GM10266 (cell line): ENCODE data around the gene NOLC1.

Experiments
- DNase-seq: peaks from one replicate; pipeline ENCODE4 v3.0.0; 2012; ENCODE audit errors: extremely low spot score
- TF ChIP-seq, protein P1 (sequence below): IDR thresholded peaks from 2 replicates; pipeline ENCODE4 v1.5.1; 2012; ENCODE audit warnings: mild to moderate bottlenecking, low read depth; ENCODE audit not compliant: control insufficient read depth, insufficient read depth; ENCODE audit errors: missing control alignments

Gene NOLC1

DNA sequence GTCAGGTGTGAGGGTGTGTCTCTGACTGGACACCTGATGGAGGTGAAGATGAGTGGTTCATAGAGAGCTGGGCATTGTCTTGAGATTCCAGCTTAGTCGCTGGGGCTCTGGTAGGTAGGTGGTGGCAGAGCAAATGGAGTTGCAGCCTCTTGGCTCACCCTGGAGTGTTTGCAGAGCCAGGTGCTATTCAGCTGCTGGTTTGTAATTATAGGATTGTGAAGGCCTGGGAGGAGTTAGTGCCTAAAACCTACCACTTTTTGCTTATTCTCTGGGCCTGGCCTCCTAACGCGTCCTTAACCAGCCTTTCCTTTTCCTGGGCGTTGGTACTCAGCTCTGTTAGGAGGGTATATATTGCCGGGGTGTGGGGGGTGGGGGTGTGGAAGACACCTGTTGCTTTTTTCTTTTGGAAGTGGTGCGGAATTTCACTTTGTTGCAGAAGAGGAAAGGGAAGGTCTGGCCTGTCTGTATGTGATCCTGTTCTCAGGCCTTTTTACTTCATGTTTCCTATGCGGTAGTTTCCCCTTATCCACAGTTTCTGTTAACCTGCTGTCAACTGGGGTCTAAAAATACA, 16.1 kb upstream of the NOLC1 start:
- TF ChIP-seq, protein P1, sequence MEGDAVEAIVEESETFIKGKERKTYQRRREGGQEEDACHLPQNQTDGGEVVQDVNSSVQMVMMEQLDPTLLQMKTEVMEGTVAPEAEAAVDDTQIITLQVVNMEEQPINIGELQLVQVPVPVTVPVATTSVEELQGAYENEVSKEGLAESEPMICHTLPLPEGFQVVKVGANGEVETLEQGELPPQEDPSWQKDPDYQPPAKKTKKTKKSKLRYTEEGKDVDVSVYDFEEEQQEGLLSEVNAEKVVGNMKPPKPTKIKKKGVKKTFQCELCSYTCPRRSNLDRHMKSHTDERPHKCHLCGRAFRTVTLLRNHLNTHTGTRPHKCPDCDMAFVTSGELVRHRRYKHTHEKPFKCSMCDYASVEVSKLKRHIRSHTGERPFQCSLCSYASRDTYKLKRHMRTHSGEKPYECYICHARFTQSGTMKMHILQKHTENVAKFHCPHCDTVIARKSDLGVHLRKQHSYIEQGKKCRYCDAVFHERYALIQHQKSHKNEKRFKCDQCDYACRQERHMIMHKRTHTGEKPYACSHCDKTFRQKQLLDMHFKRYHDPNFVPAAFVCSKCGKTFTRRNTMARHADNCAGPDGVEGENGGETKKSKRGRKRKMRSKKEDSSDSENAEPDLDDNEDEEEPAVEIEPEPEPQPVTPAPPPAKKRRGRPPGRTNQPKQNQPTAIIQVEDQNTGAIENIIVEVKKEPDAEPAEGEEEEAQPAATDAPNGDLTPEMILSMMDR: no peak
- no peak for DNase-seq

DNA sequence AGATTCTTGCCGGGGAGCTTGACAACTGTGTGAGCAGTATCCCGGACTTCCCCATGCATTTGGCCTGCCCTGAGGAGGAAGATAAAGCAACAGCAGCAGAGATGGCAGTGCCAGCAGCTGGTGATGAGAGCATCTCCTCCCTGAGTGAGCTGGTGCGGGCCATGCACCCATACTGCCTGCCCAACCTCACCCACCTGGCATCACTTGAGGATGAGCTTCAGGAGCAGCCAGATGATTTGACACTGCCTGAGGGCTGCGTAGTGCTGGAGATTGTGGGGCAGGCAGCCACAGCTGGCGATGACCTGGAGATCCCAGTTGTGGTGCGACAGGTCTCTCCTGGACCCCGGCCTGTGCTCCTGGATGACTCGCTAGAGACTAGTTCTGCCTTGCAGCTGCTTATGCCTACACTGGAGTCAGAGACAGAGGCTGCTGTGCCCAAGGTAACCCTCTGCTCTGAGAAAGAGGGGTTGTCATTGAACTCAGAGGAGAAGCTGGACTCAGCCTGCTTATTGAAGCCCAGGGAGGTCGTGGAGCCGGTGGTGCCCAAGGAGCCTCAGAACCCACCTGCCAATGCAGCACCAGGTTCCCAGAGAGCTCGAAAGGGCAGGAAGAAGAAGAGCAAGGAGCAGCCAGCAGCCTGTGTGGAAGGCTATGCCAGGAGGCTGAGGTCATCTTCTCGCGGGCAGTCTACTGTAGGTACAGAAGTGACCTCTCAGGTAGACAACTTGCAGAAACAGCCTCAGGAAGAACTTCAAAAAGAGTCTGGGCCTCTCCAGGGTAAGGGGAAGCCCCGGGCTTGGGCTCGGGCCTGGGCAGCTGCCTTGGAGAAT, 12.7 kb upstream of the NOLC1 start:
- DNase-seq: no peak
- TF ChIP-seq, protein P1: no peak

DNA sequence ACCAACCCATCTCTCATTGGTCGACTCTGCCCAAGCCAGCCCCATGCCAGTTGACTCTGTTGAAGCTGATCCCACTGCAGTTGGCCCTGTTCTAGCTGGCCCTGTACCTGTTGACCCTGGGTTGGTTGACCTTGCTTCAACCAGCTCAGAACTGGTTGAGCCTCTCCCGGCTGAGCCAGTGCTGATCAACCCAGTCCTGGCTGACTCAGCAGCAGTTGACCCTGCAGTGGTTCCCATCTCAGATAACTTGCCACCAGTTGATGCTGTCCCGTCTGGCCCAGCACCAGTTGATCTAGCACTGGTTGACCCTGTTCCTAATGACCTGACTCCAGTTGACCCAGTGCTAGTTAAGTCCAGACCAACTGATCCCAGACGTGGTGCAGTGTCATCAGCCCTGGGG, 12.0 kb upstream of the NOLC1 start:
- TF ChIP-seq, protein P1: no peak
- no peak for DNase-seq

DNA sequence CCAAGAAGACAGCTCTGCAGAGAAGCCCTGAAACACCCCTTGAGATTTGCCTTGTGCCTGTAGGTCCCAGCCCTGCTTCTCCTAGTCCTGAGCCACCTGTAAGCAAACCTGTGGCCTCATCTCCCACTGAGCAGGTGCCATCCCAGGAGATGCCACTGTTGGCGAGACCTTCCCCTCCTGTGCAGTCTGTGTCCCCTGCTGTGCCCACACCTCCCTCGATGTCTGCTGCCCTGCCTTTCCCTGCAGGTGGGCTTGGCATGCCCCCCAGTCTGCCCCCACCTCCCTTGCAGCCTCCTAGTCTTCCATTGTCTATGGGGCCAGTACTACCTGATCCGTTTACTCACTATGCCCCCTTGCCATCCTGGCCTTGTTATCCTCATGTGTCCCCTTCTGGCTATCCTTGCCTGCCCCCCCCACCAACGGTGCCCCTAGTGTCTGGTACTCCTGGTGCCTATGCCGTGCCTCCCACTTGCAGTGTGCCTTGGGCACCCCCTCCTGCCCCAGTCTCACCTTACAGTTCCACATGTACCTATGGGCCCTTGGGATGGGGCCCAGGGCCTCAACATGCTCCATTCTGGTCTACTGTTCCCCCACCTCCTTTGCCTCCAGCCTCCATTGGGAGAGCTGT, 11.2 kb upstream of the NOLC1 start:
- TF ChIP-seq, protein P1: no peak
- no peak for DNase-seq

DNA sequence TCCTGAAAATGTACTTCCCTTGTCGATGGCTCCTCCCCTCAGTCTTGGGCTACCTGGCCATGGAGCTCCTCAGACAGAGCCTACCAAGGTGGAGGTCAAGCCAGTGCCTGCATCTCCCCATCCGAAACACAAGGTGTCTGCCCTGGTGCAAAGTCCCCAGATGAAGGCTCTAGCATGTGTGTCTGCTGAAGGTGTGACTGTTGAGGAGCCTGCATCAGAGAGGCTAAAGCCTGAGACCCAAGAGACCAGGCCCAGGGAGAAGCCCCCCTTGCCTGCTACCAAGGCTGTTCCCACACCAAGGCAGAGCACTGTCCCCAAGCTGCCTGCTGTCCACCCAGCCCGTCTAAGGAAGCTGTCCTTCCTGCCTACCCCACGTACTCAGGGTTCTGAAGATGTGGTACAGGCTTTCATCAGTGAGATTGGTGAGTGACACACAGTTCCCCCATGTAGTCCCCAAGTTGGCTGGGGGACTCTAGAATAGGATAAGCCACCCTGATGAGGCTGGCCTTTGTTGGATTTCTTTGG, 10.5 kb upstream of the NOLC1 start:
- TF ChIP-seq, protein P1: no peak
- DNase-seq: no peak

DNA sequence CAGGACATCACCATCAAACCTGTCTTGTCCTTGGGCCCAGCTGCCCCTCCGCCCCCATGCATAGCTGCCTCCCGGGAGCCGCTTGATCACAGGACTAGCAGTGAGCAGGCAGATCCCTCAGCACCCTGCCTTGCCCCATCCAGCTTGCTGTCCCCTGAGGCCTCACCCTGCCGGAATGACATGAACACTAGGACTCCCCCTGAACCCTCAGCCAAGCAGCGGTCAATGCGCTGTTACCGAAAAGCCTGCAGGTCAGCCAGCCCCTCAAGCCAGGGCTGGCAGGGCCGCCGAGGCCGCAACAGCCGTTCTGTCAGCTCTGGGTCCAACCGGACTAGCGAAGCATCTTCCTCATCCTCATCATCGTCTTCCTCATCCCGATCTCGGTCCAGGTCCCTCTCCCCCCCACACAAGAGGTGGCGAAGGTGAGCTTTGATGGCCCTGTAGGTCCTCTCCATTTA, 5.2 kb upstream of the NOLC1 start:
- no peak for DNase-seq
- TF ChIP-seq, protein P1: no peak
